ENCODE measurements around the gene ZNF776. TPM values are rescaled to one million over a fixed set of nuclear protein-coding genes. Genes with fewer than 3 reads are reported as not detected.
"Not testable (repeated sequence)": the region's sequence is repeated elsewhere in the genome, so short reads cannot be mapped to it uniquely, and the experiment has no call there.

The ZNF776 gene
- total RNA-seq, 1 donor from 2014 or later: 48.3 TPM

- H3K9me3 Mint-ChIP-seq: peaks cover 54% of the 10 kb centered on the region
- not testable (repeated sequence) for H3K4me3 Mint-ChIP-seq; H3K4me1 Mint-ChIP-seq; H3K4me2 ChIP-seq; H3F3A ChIP-seq (ENCODE audit: low read depth); H3K36me3 ChIP-seq; H3K9me3 ChIP-seq (ENCODE audit: low read depth); H3K27ac ChIP-seq; H3K79me2 ChIP-seq (ENCODE audit: low read depth); H3K4me1 ChIP-seq; H3K4me3 ChIP-seq; H3K27me3 Mint-ChIP-seq (ENCODE audit: insufficient read depth, low read depth); H3K9ac ChIP-seq; H3K36me3 Mint-ChIP-seq; H4K20me1 ChIP-seq (ENCODE audit: low read depth); H3K27ac Mint-ChIP-seq
- Histone ChIP-seq H3K27me3 (peaks cover 10% of the 10 kb centered on the region), H2AFZ (replicated peaks) (peak overlapping the region; percentile 85)
- TF ChIP-seq CTCF (IDR thresholded peaks at IDR 0.05): peak; percentile 72
- DNase-seq (ENCODE audit: low spot score): peak; percentile 70
Measured at GRCh38 chr19:57738320-57738719, 8.3 kb upstream of the ZNF776 start.

- peaks cover 50% of the 10 kb centered on the region for H3K9me3 Mint-ChIP-seq
- H3K27me3 ChIP-seq: peaks cover 10% of the 10 kb centered on the region
- H4K20me1 ChIP-seq (ENCODE audit: low read depth); H3K4me3 Mint-ChIP-seq; H3K27ac ChIP-seq; H3K27ac Mint-ChIP-seq; DNase-seq (ENCODE audit: low spot score); H3K36me3 Mint-ChIP-seq; H3K4me3 ChIP-seq; H3K4me2 ChIP-seq; H3K36me3 ChIP-seq; H3K4me1 ChIP-seq; H3F3A ChIP-seq (ENCODE audit: low read depth); H3K27me3 Mint-ChIP-seq (ENCODE audit: insufficient read depth, low read depth); H3K9me3 ChIP-seq (ENCODE audit: low read depth); H3K79me2 ChIP-seq (ENCODE audit: low read depth); H3K4me1 Mint-ChIP-seq; H3K9ac ChIP-seq: not testable (repeated sequence)
- peak overlapping the region; percentile 85 for H2AFZ ChIP-seq (replicated peaks)
Measured at GRCh38 chr19:57738770-57739169, 7.8 kb upstream of the ZNF776 start.

- TF ChIP-seq CTCF (IDR thresholded peaks at IDR 0.05): no peak
- TF ChIP-seq EZH2phosphoT487 (IDR thresholded peaks at IDR 0.05): no peak
- no peak for TF ChIP-seq EZH2 (IDR thresholded peaks at IDR 0.05)
- Mint-ChIP-seq H3K4me3 (peak overlapping the region; percentile 96), H3K27ac (no peak overlapping the region), H3K27me3 (ENCODE audit: insufficient read depth, low read depth) (peaks cover 7% of the 10 kb centered on the region), H3K4me1 (peaks cover 12% of the 10 kb centered on the region), H3K9me3 (peaks cover 56% of the 10 kb centered on the region), H3K36me3 (peaks cover 50% of the 10 kb centered on the region)
- no peak overlapping the region for H3K27ac ChIP-seq
- H3K4me3 ChIP-seq: peak overlapping the region; percentile 84
- peaks cover 10% of the 10 kb centered on the region for H3K4me1 ChIP-seq
- no peaks in the 10 kb centered on the region for H3K9me3 ChIP-seq (ENCODE audit: low read depth)
- H3K9ac ChIP-seq: peak overlapping the region; percentile 87
- DNase-seq (ENCODE audit: low spot score): no peak
- H3K4me2 ChIP-seq: peak overlapping the region; percentile 97
- H2AFZ ChIP-seq (replicated peaks): no peak overlapping the region
- peaks cover 48% of the 10 kb centered on the region for H3K79me2 ChIP-seq (ENCODE audit: low read depth)
- no peaks in the 10 kb centered on the region for H3K36me3 ChIP-seq
- H4K20me1 ChIP-seq (ENCODE audit: low read depth): peaks cover 34% of the 10 kb centered on the region
- no peaks in the 10 kb centered on the region for H3K27me3 ChIP-seq
- no peaks in the 10 kb centered on the region for H3F3A ChIP-seq (ENCODE audit: low read depth)
Measured at GRCh38 chr19:57747472-57747807, 825 bp downstream of the ZNF776 start.

- no peak for TF ChIP-seq EZH2phosphoT487 (IDR thresholded peaks at IDR 0.05)
- TF ChIP-seq CTCF (IDR thresholded peaks at IDR 0.05): no peak
- TF ChIP-seq EZH2 (IDR thresholded peaks at IDR 0.05): no peak
- Histone ChIP-seq H3K9me3 (ENCODE audit: low read depth) (no peaks in the 10 kb centered on the region), H3K9ac (peak overlapping the region; percentile 87), H3K27me3 (no peaks in the 10 kb centered on the region), H3F3A (ENCODE audit: low read depth) (no peaks in the 10 kb centered on the region), H3K4me2 (peak overlapping the region; percentile 97), H2AFZ (replicated peaks) (no peak overlapping the region), H3K4me1 (peaks cover 10% of the 10 kb centered on the region), H3K36me3 (no peaks in the 10 kb centered on the region), H4K20me1 (ENCODE audit: low read depth) (peaks cover 34% of the 10 kb centered on the region), H3K27ac (no peak overlapping the region), H3K79me2 (ENCODE audit: low read depth) (peaks cover 48% of the 10 kb centered on the region), H3K4me3 (peak overlapping the region; percentile 84)
- H3K36me3 Mint-ChIP-seq: peaks cover 56% of the 10 kb centered on the region
- DNase-seq (ENCODE audit: low spot score): no peak
- peaks cover 7% of the 10 kb centered on the region for H3K27me3 Mint-ChIP-seq (ENCODE audit: insufficient read depth, low read depth)
- peak overlapping the region; percentile 96 for H3K4me3 Mint-ChIP-seq
- H3K27ac Mint-ChIP-seq: no peak overlapping the region
- H3K9me3 Mint-ChIP-seq: peaks cover 62% of the 10 kb centered on the region
- peaks cover 12% of the 10 kb centered on the region for H3K4me1 Mint-ChIP-seq
Measured at GRCh38 chr19:57748029-57748428, 1.4 kb downstream of the ZNF776 start.
